ENCODE measurements around the gene SLC5A6. TPM values are rescaled to one million over a fixed set of nuclear protein-coding genes. Genes with fewer than 3 reads are reported as not detected.
"Not testable (repeated sequence)": the region's sequence is repeated elsewhere in the genome, so short reads cannot be mapped to it uniquely, and the experiment has no call there.

The SLC5A6 gene
- total RNA-seq, 1 experiment from 2014 or later = 87.1 TPM

DNA sequence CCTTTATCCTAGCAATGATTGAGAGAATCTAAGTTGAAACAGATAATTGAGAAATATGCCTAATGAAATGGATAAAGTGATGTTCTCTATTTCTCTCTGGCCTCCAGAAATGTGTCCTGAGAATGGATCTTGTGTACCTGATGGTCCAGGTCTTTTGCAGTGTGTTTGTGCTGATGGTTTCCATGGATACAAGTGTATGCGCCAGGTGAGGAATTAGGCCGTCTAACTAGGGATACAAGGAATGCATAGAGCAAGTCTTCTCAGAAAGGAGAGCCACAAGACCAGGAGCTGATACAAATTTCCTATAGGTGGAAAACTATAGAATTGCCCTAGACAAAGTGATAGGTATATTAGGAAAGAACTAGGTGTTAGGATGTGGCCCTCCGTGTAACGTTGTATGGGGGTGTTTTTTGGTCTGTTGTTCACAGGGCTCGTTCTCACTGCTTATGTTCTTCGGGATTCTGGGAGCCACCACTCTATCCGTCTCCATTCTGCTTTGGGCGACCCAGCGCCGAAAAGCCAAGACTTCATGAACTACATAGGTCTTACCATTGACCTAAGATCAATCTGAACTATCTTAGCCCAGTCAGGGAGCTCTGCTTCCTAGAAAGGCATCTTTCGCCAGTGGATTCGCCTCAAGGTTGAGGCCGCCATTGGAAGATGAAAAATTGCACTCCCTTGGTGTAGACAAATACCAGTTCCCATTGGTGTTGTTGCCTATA, 4.5 kb upstream of the SLC5A6 start:
- no peak for DNase-seq (ENCODE audit: low read depth, low spot score)
- in situ Hi-C loops (cut with HindIII; ENCODE audit: low pct_unique_long_range_greater_than_20kb, low sequenced_read_pairs) = no loop called here

DNA sequence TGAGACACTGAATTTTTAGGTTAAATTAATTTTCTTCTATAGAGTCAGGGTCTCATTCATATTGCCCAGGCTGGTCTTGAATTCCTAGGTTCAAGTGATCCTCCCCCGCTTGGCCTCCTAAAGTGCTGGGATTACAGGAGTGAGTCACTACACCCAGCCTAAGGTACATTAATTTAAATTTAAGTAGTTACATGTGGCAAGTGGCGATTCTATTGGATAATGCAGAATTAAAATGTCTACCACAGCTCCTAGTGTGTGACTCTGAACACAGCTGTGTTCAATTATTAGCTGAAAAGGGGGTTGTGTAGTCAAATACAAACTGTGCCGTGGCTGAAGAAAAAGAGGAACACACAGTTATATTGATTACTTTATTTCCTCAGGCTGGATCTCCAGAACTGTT, 2.9 kb upstream of the SLC5A6 start:
- no peak for DNase-seq (ENCODE audit: low read depth, low spot score)
- in situ Hi-C loops (cut with HindIII; ENCODE audit: low pct_unique_long_range_greater_than_20kb, low sequenced_read_pairs) = no loop called here

DNA sequence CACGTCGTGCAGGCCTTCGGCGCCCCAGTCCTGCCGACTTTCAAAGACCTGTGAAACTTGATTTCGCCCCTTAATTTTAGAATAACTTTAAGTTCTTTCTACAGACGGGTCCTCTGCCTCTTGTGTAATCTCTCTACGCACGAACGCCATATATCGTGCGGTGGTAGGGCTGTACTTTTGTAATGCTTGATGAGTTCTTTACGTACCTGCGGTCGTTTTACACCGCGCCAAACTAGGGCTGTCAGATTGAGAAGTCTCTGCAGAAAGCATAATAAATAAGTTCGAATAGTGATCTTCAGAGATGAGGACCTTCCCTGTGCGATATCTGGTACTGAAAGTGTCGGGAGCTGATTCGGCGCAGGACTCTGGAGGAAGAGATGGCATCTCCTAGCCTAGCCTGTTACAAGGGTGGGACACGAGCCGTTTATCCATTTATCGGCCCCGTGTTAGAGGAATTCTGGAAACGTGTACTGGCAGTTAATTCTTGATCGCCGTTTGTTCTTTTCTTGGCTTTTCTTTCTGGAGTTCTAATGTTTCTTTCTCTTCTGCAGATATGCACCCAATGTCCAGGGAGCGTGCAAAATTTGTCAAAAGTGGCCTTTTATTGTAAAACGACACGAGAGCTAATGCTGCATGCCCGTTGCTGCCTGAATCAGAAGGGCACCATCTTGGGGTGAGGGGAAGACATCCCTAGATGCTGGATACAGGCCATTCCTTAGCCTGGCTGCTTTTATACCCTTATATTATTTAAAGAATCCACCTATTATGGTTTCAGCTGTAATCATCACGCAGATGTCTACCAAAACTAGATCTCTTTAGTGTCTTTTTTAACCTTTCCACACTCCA, 781 bp upstream of the SLC5A6 start:
- peak; percentile 56 for DNase-seq (ENCODE audit: low read depth, low spot score)
- in situ Hi-C loops (cut with HindIII; ENCODE audit: low pct_unique_long_range_greater_than_20kb, low sequenced_read_pairs) = no loop called here

DNA sequence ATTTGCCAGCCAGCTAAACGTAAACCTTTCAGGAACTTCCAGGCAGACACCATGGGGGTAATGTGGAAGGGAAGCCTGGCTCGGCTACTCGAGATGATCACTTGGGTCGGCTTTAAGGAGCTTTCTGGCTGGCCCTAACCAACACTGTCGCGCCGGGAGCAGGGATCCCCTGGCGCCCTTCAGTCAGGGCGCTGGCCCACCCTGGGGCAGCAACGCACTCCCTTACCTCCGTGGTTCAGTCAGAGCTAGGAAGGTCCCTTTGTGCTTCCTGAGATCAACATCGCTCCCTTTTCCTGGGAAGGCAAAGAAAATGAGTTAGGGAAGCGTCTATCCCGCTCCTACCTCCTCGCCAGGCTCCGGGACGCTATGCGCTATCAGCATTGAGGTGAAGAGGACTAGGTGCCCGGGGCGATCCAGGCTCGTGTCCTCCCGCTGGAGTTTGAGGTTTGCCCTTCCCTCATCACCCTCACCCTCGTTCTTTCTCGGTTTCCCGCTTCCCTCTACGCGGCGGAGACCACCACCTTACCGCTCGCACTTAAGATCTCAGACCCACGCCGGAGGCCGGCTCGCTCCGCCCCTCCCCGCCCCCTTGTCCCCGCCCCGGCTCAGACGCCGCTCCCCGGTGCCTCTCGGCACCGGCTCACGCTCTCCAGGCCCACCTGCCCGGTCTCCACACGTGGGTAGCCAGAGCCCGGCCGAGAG, 676 bp downstream of the SLC5A6 start:
- DNase-seq (ENCODE audit: low read depth, low spot score) = peak; percentile 5
- in situ Hi-C loops (cut with HindIII; ENCODE audit: low pct_unique_long_range_greater_than_20kb, low sequenced_read_pairs) = no loop called here

DNA sequence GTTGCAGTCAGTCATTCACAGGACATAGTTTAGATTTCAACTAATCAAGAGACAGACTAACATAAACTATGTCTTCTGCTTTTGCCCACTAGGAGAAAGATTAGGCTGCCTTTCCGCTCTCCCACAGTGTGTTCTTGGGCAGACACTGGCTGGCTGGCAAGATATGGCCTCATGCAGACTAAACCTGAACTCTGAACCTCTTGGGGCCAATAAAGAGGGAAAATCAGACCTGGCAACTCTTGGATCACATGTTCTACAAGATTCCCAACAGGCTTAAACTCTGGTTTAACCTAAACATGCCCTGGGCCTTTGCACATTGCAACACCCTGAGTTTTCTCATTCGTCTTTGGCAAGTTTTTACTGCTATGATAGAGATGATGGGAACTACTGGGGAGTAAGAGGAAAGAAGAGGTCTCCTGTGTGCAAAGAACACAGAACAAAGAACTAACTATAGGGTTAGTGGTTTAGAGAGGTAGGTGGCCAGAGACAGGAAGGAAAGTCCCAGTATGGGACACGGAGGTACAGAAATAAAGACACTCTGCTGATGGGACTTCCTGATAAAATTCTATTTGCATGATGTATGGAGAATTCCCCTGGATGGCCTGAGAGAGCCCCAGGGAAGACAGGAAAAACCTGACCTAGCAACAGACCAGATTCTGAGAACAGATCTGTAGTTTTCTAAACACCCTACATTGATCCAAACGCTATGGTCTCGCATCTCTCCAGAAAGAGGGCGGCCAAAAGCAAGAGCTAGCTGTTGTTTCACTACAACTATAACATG, 2.3 kb downstream of the SLC5A6 start:
- in situ Hi-C loops (cut with HindIII; ENCODE audit: low pct_unique_long_range_greater_than_20kb, low sequenced_read_pairs) = no loop called here

DNA sequence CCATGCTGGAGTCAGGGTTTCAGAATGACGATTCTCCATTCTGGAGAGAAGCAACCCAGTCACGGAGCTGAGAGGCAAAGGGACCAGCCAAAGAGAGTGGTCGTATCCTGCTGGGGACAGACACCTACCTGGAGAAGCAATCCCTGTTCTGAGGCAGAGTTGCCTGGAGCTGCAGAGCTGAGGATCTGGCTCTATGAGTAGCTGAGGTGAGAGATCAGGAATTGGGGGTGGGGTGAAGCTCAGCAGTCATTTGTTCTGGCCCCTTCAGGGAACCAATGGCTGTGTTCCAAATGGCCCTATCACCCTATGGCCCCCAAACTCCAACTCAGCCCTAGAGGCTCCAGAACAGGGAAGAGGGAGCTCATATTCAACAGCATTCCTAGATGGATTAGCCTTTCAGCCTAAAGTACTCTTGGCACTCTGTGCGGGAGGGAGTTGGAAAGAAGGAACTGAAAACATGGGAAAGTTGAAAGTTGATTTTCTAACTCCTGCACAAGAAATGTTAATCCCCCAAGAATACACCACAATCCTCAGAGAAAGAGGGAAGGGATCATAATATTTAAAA, 3.5 kb downstream of the SLC5A6 start:
- in situ Hi-C loops (cut with HindIII; ENCODE audit: low pct_unique_long_range_greater_than_20kb, low sequenced_read_pairs) = no loop called here
- no peak for DNase-seq (ENCODE audit: low read depth, low spot score)

More for the DNA sequence above, 2.3 kb downstream of the SLC5A6 start:
- peak; percentile 34 for DNase-seq (ENCODE audit: low read depth, low spot score)

DNA sequence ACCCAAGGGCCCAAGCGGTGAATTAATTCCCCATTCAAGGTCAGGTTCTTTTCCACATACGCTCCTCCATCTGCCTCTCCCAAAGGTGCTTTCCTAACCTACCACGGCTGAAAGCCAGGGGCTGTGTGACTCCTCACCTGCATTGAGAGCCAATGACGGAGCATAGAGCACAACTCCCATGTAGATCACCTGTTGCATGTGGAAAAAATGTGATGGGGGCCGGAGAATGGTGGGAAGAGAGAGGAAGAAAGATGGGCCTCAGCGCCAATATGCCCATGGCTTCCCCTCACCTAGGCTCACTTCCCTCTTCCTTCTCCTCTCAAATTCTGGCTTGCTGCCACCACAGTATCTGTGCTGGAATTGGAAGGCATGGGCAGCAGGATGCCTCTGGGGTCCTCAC, 5.7 kb downstream of the SLC5A6 start:
- in situ Hi-C loops (cut with HindIII; ENCODE audit: low pct_unique_long_range_greater_than_20kb, low sequenced_read_pairs) = no loop called here

DNA sequence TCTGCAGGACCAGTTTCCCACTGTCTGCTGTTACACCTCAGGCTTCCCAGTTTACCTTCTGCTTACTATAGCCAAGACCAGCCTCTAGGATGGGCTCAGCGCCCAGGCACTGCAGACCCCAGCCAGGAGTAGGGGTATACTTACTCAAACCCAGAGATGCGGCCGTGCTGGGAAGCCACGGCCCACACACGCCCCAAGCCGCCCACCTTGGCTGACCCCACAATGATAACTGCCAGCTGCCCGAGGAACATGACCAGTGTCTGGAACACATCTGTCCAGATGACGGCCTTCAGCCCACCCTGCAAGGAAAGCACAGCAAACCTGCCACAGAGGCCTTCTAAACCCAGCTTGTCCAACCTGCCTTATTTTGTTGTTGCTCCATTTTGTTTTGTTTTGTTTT, 6.9 kb downstream of the SLC5A6 start:
- no peak for DNase-seq (ENCODE audit: low read depth, low spot score)
- in situ Hi-C loops (cut with HindIII; ENCODE audit: low pct_unique_long_range_greater_than_20kb, low sequenced_read_pairs) = no loop called here

More for the DNA sequence above, 5.7 kb downstream of the SLC5A6 start:
- DNase-seq (ENCODE audit: low read depth, low spot score) = no peak

DNA sequence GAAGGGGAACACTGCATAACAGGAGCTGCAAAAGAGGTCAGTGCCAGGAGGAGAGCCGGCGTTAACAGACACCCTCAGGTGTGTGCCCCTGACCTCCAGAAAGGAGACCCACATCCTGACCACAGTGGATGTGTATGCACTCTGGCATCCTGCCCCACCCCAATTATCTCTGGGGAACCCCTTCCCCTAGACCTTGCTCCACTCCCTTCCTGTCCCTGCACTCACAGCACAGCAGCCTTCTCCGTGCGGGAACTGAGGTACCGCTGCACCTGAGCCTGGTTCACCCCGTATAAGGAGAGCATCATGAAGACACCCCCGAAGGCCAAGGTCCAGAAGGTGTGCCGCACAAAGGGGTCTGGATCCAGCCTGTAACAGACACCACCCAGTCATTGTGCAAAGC, 7.5 kb downstream of the SLC5A6 start:
- in situ Hi-C loops (cut with HindIII; ENCODE audit: low pct_unique_long_range_greater_than_20kb, low sequenced_read_pairs) = no loop called here
- DNase-seq (ENCODE audit: low read depth, low spot score) = no peak

DNA sequence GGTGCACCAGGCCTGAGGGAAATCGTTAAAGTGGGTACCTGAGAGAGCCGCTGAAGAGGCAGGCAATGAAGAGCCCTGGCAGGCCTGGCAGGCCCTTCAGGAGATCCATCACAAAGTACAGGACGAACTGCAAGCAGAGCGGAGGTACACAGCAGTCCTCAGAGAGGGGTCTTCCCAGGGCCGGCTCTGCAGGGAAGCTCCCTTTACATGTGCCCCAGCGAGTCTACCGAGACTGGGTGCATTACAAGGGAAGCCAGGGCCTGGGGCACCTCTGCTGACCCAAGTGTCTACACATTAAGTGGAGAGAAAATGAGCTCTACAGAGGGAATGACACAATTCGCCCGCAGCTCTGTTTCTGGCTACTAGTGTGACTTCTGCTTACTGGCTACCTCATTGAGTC, 8.3 kb downstream of the SLC5A6 start:
- no peak for DNase-seq (ENCODE audit: low read depth, low spot score)
- in situ Hi-C loops (cut with HindIII; ENCODE audit: low pct_unique_long_range_greater_than_20kb, low sequenced_read_pairs) = no loop called here

DNA sequence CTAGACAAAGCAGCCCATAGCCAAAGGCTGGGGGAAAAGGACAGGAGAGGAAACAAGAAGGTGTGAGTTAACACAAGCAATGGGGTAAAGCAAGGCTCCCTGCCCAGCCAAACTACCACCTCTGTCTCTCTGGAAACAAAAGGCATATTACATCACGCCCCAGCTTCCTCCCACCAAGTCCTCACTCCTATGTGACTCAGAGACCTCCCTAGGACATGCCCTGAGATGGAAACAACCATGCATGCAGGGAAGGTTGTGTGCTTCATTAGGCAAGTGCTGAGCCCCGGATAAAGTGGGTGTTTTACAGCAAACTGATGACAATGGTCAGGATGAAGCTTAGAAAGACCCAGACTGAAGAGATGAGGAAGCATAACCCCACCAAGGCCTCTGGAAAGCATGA, 9.2 kb downstream of the SLC5A6 start:
- no peak for DNase-seq (ENCODE audit: low read depth, low spot score)
- in situ Hi-C loops (cut with HindIII; ENCODE audit: low pct_unique_long_range_greater_than_20kb, low sequenced_read_pairs) = no loop called here

DNA sequence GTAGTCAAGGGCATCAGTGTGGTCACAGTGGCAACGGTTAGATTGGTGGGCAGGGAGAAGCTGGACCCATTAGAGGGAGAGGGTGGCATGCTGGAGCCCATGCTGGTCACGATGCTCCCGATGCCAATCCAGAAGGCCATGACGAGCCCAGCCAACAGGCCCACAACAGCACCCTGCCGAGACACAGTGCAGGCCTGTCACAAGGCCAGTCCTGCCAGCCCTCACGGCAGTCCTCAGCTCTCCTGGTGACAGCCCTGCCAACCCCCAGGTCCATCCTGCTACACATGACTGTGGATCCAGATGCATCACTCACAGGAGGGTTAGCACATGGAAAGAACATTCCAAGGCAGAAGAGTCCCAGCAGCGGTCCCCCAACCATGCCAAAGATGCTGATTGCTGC, 10.4 kb downstream of the SLC5A6 start:
- no peak for DNase-seq (ENCODE audit: low read depth, low spot score)
- in situ Hi-C loops (cut with HindIII; ENCODE audit: low pct_unique_long_range_greater_than_20kb, low sequenced_read_pairs) = no loop called here

DNA sequence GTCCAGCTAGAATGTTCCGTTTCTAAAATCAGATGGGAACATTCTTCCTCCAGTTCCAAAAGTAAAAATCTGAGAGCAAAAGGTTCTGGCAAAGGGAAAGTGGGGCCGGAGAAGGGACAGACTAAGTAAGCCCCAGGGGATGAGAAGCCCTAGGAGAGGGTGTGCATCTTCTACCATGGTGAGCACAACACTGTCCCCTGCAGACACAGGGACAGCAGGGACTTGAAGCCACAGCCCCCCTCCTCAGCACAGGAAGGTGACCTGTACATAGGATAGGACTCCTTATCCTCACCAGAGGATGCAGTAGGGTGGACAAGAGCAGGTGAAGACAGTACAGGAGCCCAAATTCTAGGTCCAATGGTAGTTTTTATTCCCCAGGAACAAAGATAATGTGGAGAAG, 12.8 kb downstream of the SLC5A6 start:
- in situ Hi-C loops (cut with HindIII; ENCODE audit: low pct_unique_long_range_greater_than_20kb, low sequenced_read_pairs) = no loop called here
- DNase-seq (ENCODE audit: low read depth, low spot score) = no peak

DNA sequence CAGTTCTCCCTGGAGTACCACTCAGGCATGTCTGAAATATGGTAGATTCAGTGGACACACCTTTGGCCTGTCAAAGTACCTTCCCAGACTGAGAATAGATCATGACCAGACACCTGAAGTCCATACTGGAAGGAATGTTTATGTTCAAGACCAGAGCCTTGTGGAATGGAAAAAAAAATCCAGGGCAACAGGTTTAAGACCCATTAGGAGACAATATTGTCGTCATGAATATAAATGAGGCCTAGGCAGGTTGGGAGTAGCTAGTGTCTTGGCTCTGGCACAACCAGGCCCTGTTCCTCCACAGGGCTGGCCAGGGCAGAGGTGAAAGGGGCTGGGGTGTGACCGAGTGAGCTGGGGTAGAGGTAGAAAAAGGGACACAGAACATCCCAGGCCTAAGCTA, 13.4 kb downstream of the SLC5A6 start:
- in situ Hi-C loops (cut with HindIII; ENCODE audit: low pct_unique_long_range_greater_than_20kb, low sequenced_read_pairs) = no loop called here
- DNase-seq (ENCODE audit: low read depth, low spot score) = no peak

DNA sequence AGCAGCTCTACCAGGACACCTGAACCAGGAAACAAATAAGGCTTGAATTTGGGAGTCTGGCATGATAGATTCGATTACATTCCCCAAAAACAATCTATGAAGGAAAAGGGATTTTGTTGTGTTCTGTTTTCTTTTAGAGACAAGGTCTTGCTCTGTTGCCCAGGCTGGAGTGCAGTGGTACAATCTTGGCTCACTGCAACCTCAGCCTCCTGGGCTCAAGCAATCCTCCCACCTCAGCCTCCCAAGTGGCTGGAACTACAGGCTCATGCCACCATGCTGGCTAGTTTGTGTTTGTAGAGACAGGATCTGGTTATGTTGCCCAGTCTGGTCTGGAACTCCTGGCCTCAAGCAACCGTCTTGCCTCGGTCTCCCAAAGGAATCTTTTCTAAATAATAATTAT, 14.0 kb downstream of the SLC5A6 start:
- in situ Hi-C loops (cut with HindIII; ENCODE audit: low pct_unique_long_range_greater_than_20kb, low sequenced_read_pairs); DNase-seq (ENCODE audit: low read depth, low spot score): not testable (repeated sequence)

DNA sequence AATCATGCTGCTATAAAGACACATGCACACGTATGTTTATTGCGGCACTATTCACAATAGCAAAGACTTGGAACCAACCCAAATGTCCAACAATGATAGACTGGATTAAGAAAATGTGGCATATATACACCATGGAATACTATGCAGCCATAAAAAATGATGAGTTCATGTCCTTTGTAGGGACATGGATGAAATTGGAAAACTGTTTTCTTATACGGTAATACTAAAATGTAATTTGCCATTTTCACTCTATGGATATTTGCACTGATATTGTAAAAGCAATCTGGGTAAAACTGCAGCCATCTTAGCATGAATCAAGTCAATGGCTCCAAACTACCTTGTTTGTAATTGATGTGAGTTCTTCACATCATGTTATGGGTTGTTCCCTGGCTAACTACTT, 16.3 kb downstream of the SLC5A6 start:
- in situ Hi-C loops (cut with HindIII; ENCODE audit: low pct_unique_long_range_greater_than_20kb, low sequenced_read_pairs); DNase-seq (ENCODE audit: low read depth, low spot score): not testable (repeated sequence)

DNA sequence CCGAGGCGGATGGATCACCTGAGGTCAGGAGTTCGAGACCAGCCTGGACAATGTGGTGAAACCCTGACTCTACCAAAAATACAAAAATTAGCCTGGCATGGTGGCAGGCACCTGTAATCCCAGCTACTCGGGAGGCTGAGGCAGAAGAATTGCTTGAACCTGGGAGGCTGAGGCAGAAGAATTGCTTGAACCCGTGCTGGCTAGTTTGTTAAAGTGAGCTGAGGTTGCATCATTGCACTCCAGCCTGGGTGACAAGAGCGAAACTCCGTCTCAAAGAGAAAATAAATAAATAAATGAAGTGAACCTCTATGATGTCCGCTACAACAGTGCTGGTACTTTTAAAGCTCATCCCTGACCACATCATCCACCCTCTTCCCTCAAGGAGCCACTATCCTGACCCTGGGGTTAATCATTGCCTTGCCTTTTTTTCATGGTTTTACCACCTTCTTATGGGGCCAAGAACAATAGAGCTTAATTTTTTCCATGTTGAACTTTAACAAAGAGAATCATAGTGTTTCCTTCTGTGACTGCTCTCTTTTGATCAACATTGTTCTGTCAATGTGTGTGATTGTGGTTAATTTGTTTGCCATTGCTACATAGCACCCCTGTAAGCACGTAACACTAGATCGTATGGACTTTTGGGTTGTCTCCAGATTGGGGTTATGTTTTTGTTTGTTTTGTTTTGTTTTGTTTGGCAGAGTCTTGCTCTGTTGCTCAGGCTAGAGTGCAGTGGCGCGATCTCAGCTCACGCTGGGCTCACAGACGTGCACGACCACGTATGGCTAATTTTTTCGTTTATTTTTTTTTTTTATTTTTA, 17.3 kb downstream of the SLC5A6 start:
- in situ Hi-C loops (cut with HindIII; ENCODE audit: low pct_unique_long_range_greater_than_20kb, low sequenced_read_pairs) = no loop called here
- no peak for DNase-seq (ENCODE audit: low read depth, low spot score)
